Gastroesophageal sphincter (tissue), 3 donors: ENCODE results near the gene MFN1.

ENCODE experiments used
- EP300 ChIP-seq: sonication (generic); formaldehyde crosslinking; IDR thresholded peaks from one replicate; pipeline ENCODE4 v1.6.1; 2017; ENCODE audit warnings: antibody characterized with exemption, mild to moderate bottlenecking
- POLR2A ChIP-seq, 2 donors: fragments of 450-650 bp; IDR thresholded peaks; one replicate each; pipeline ENCODE4 v1.6.1; 2017; ENCODE audit warnings: antibody characterized with exemption in 2 of 2, mild to moderate bottlenecking in 2 of 2, moderate library complexity in 1 of 2
- POLR2AphosphoS5 ChIP-seq: sonication (generic); formaldehyde crosslinking; IDR thresholded peaks from one replicate; pipeline ENCODE4 v1.6.1; 2017; ENCODE audit warnings: antibody characterized with exemption
- TF ChIP-seq, protein P1 (sequence below), 4 experiments: fragments of 200-600 bp in 2 of 4; fragments of 450-650 bp in 2 of 4; sonication (generic) in 1 of 4; IDR thresholded peaks; one replicate each; pipeline ENCODE4 v1.5.1; 2017 to 2019; ENCODE audit warnings: antibody characterized with exemption in 4 of 4, mild to moderate bottlenecking in 2 of 4, moderate library complexity in 2 of 4

DNA sequence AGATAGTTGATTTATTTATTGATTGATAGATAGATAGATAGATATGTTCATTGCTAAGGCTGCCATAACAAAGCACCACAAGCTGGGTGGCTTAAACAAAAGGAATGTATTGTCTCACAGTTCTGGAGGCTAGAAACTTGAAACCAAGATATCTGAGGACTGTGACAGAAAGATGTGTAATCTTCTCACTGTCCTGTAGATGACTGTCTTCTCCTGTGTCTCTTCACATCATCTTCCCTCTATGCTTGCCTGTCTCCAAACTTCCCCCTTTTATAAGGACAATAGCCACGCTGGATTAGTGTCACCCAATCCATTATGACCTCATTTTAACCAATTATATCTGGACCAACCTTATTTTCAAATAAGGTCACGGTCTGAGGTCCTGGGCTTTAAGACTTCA lies 62.8 kb downstream of the MFN1 start:
- TF ChIP-seq EP300 (no peak), POLR2A (IDR thresholded peaks at IDR 0.05) (no peak), POLR2AphosphoS5 (no peak)
- TF ChIP-seq, protein P1, sequence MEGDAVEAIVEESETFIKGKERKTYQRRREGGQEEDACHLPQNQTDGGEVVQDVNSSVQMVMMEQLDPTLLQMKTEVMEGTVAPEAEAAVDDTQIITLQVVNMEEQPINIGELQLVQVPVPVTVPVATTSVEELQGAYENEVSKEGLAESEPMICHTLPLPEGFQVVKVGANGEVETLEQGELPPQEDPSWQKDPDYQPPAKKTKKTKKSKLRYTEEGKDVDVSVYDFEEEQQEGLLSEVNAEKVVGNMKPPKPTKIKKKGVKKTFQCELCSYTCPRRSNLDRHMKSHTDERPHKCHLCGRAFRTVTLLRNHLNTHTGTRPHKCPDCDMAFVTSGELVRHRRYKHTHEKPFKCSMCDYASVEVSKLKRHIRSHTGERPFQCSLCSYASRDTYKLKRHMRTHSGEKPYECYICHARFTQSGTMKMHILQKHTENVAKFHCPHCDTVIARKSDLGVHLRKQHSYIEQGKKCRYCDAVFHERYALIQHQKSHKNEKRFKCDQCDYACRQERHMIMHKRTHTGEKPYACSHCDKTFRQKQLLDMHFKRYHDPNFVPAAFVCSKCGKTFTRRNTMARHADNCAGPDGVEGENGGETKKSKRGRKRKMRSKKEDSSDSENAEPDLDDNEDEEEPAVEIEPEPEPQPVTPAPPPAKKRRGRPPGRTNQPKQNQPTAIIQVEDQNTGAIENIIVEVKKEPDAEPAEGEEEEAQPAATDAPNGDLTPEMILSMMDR (IDR thresholded peaks at IDR 0.05): no peak
